HL-60 (cell line): ENCODE data around the gene FAT1.

ENCODE experiments used
- POLR2AphosphoS5 ChIP-seq: IDR thresholded peaks from 2 replicates; pipeline ENCODE4 v1.6.1; 2012; ENCODE audit warnings: low read depth
- TF ChIP-seq, protein P1 (sequence below): IDR thresholded peaks from 2 replicates; pipeline ENCODE4 v1.6.1; 2012; ENCODE audit warnings: low read depth; ENCODE audit not compliant: insufficient replicate concordance
- TF ChIP-seq, protein P2 (sequence below): IDR thresholded peaks from one replicate; pipeline ENCODE4 v1.5.1; 2011; ENCODE audit warnings: low read length, control low read depth, inconsistent platforms; ENCODE audit not compliant: insufficient read depth

DNA sequence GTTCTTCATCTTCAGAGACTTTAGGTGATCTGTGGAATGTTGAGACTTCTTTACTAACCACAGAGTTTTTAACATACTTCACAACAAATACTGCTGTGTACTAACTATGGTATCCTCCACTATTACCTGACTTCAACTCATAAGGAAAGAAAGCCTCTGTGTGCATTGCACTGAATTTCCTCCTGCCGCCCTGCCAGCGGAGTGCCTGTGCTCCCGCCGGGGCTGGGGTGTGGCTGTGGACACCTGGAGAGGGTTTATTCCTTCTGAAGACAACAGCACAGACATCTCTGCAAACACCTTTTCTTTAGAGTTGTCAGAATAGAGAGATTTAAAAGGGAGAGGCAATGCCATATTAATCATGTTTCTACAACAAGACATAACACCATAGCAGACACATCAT lies 63.3 kb downstream of the FAT1 start:
- TF ChIP-seq, protein P1, sequence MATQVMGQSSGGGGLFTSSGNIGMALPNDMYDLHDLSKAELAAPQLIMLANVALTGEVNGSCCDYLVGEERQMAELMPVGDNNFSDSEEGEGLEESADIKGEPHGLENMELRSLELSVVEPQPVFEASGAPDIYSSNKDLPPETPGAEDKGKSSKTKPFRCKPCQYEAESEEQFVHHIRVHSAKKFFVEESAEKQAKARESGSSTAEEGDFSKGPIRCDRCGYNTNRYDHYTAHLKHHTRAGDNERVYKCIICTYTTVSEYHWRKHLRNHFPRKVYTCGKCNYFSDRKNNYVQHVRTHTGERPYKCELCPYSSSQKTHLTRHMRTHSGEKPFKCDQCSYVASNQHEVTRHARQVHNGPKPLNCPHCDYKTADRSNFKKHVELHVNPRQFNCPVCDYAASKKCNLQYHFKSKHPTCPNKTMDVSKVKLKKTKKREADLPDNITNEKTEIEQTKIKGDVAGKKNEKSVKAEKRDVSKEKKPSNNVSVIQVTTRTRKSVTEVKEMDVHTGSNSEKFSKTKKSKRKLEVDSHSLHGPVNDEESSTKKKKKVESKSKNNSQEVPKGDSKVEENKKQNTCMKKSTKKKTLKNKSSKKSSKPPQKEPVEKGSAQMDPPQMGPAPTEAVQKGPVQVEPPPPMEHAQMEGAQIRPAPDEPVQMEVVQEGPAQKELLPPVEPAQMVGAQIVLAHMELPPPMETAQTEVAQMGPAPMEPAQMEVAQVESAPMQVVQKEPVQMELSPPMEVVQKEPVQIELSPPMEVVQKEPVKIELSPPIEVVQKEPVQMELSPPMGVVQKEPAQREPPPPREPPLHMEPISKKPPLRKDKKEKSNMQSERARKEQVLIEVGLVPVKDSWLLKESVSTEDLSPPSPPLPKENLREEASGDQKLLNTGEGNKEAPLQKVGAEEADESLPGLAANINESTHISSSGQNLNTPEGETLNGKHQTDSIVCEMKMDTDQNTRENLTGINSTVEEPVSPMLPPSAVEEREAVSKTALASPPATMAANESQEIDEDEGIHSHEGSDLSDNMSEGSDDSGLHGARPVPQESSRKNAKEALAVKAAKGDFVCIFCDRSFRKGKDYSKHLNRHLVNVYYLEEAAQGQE, result no peak
- TF ChIP-seq, protein P2, sequence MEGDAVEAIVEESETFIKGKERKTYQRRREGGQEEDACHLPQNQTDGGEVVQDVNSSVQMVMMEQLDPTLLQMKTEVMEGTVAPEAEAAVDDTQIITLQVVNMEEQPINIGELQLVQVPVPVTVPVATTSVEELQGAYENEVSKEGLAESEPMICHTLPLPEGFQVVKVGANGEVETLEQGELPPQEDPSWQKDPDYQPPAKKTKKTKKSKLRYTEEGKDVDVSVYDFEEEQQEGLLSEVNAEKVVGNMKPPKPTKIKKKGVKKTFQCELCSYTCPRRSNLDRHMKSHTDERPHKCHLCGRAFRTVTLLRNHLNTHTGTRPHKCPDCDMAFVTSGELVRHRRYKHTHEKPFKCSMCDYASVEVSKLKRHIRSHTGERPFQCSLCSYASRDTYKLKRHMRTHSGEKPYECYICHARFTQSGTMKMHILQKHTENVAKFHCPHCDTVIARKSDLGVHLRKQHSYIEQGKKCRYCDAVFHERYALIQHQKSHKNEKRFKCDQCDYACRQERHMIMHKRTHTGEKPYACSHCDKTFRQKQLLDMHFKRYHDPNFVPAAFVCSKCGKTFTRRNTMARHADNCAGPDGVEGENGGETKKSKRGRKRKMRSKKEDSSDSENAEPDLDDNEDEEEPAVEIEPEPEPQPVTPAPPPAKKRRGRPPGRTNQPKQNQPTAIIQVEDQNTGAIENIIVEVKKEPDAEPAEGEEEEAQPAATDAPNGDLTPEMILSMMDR, result no peak
- TF ChIP-seq POLR2AphosphoS5, result no peak
